Calu3 (cell line): ENCODE data around the gene OPTC. TPM values are rescaled to one million over a fixed set of nuclear protein-coding genes. Genes with fewer than 3 reads are reported as not detected.

Source experiments
- BruUV-seq: library from RNA; stranded (reverse); fragments of 400-500 nt; replicated peaks from 2 replicates; lab custom pipeline; 2021; lab: Mats Ljungman, UMichigan
- CTCF ChIA-PET: fragments of 300-600 bp; sonication (Branson Sonifier 250); formaldehyde crosslinking; loops from one replicate; lab custom pipeline; 2022; ENCODE audit warnings: antibody characterized with exemption; lab: Charles Lee
- DNase-seq: peaks from one replicate; pipeline ENCODE4 v3.0.0; 2022
- H3K27ac Mint-ChIP-seq: one replicate; pipeline ENCODE4 v1.8.0; 2022; ENCODE audit warnings: mixed read lengths; ENCODE audit not compliant: unreplicated experiment
- H3K27me3 Mint-ChIP-seq: one replicate; pipeline ENCODE4 v1.8.0; 2022; ENCODE audit warnings: mixed read lengths; ENCODE audit not compliant: unreplicated experiment
- H3K36me3 Mint-ChIP-seq: one replicate; pipeline ENCODE4 v1.8.0; 2022; ENCODE audit warnings: mild to moderate bottlenecking, moderate library complexity, mixed read lengths; ENCODE audit not compliant: insufficient read depth, unreplicated experiment
- H3K4me1 Mint-ChIP-seq: one replicate; pipeline ENCODE4 v1.8.0; 2022; ENCODE audit warnings: mild to moderate bottlenecking, low read depth, mixed read lengths; ENCODE audit not compliant: unreplicated experiment
- H3K4me3 Mint-ChIP-seq: one replicate; pipeline ENCODE4 v1.8.0; 2022; ENCODE audit warnings: mild to moderate bottlenecking, low read depth, moderate library complexity, mixed read lengths; ENCODE audit not compliant: unreplicated experiment
- H3K9me3 Mint-ChIP-seq: one replicate; pipeline ENCODE4 v1.8.0; 2022; ENCODE audit warnings: low read depth, mixed read lengths; ENCODE audit not compliant: unreplicated experiment
- CTCF ChIP-seq: fragments of 200-600 bp; IDR thresholded peaks from one replicate; pipeline ENCODE4 v1.8.0; 2022; ENCODE audit warnings: antibody characterized with exemption; ENCODE audit not compliant: unreplicated experiment
- intact Hi-C: fragments of 100-400 bp; cut with micrococcal nuclease; formaldehyde crosslinking; loops from one replicate; pipeline ENCODE4 v1.10.0; 2022; ENCODE audit not compliant: unreplicated experiment
- total RNA-seq: library from RNA; stranded (reverse); gene quantifications from 2 replicates; pipeline ENCODE4 v1.2.3, GENCODE V29; 2022

OPTC gene
- total RNA-seq, 1 experiment from 2014 or later, result not detected

- Mint-ChIP-seq H3K27me3 (peaks cover 93% of the 10 kb centered on the region), H3K4me3 (no peak overlapping the region)
Observed at GRCh38 chr1:203473781-203474305, 20.1 kb upstream of the OPTC start.

DNA sequence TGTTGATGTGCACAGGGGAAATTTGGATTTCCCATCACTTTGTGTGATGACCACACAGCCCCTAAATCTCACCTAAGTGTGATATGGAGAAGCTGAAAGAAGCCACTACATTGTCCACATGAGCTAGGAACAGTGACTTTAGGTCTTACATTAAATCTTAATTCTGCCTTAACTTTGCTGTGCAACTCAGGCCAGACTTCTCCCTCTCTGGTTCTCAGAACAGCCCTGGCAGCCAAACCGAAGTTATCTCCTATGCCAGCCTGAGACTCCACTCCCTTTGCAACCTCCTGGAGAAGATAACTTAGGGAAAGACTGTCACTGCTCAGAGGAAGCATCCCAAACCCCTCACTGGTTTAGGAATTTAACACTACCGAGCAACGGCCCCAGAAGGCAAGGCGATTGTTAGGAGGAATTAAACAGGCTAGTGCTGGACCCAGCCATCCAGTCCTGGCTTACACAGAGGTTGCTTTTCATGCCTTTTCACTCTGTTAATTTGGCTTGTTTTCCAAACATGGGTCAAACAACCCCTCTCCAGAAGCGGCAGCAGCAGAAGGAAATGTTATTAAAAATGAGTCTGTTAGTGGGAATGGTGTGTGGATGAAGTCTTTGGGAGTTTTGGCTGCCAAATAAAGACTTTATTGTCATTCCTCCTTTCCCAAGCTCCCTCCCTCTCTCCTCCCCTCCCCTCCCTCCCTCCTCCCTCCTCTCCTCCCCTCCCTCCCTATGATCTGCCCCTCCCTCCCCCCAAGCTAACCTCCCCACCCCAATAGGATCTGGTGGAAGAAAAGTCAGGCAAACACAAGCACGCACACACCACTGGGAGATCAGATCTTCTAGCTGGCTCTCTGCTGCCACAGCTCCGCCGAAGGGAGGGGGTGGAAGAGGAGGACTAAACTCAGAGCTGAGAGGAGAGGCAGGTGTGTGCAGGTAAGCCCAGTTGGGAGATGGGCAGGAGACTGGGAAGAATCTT, 18.7 kb upstream of the OPTC start, which contains the start of gene PRELP:
PRELP (plus strand) TSS at position 795 of the 970 bp plus-strand sequence. CDS start 7,379 bp downstream, outside the sequence.
- Mint-ChIP-seq H3K4me1 (peaks cover 10% of the 10 kb centered on the region), H3K27ac (no peak within 1 kb of the TSS), H3K4me3 (no peak within 1 kb of the TSS), H3K36me3 (peaks cover 3% of the 10 kb centered on the region), H3K9me3 (no peaks in the 10 kb centered on the region), H3K27me3 (peaks cover 85% of the 10 kb centered on the region)
- DNase-seq, result no peak
- intact Hi-C loops, result no loop called here
- BruUV-seq, result no TSS peak
- TF ChIP-seq CTCF, result no peak
- CTCF ChIA-PET, result interaction anchor here (0.5 to 1.5 kb wide), 4 partner anchors 11 to 133 kb away, joined by 3 to 7 read pairs (median 3); no protein-coding TSS in a partner anchor

More at GRCh38 chr1:203473781-203474305, 20.1 kb upstream of the OPTC start:
- CTCF ChIA-PET, result no interaction called here
- DNase-seq, result no peak
- H3K27ac Mint-ChIP-seq, result no peak overlapping the region
- peaks cover 5% of the 10 kb centered on the region for H3K36me3 Mint-ChIP-seq
- no peak for TF ChIP-seq CTCF
- H3K4me1 Mint-ChIP-seq, result peaks cover 9% of the 10 kb centered on the region
- H3K9me3 Mint-ChIP-seq, result no peaks in the 10 kb centered on the region
- no TSS peak for BruUV-seq
- intact Hi-C loops, result no loop called here

DNA sequence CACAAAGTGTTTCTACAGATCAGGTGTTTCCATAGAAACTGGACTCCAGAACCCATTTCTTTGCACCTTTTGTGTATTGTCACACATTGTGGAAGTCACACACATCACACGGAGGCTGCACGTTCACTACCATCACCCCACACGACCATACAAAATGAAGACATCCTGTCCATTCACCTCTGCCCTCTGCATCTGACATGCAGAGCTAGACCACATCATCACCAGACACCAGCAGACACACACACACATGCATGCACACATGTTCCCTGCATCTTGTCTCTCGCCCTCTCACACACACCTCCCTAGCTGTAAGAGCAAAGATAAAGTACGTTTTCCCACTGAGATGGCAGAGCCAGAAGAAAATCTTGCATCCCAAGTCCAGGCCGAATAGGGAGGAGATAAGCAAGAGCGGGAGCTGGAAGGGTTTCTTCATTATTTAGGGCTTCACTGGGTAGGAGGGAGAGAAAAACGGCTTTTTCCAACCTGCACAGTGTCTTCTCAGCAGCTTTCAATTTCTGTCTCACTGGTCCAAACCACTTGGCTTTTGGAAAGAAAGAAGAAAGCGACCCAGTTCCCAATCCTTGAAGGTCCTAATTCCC, 17.6 kb upstream of the OPTC start:
- no peaks in the 10 kb centered on the region for H3K9me3 Mint-ChIP-seq
- no peak for DNase-seq
- no peak overlapping the region for H3K27ac Mint-ChIP-seq
- H3K36me3 Mint-ChIP-seq, result no peaks in the 10 kb centered on the region
- peaks cover 20% of the 10 kb centered on the region for H3K4me1 Mint-ChIP-seq
- peaks cover 79% of the 10 kb centered on the region for H3K27me3 Mint-ChIP-seq
- TF ChIP-seq CTCF, result no peak
- CTCF ChIA-PET, result interaction anchor here (0.5 to 1.5 kb wide), 6 partner anchors 11 to 1700 kb away, joined by 3 to 4 read pairs (median 3); partner anchors contain the start of gene OPTC
- no peak overlapping the region for H3K4me3 Mint-ChIP-seq
- no TSS peak for BruUV-seq
- intact Hi-C loops, result no loop called here

DNA sequence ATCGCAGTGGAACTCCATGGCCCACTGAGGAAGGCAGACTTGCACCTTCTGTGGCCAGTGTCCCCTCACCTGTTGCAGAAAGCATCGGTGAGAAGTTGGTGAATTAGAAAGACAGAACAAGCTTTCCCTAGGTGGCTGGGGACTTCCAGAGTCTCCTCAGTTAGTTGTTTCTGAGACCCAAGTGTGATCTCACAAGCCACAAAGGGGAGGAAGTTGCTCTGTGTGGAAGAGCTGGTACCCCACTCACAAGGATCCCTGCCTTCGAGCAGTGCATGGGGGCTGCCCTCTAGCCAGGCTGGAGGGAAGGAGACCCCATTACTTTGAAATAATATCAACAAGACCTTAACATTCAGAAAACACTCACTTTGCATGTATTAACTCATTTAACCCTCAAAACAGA, 16.2 kb upstream of the OPTC start:
- H3K27ac Mint-ChIP-seq, result no peak overlapping the region
- BruUV-seq, result no TSS peak
- H3K4me3 Mint-ChIP-seq, result no peak overlapping the region
- H3K9me3 Mint-ChIP-seq, result no peaks in the 10 kb centered on the region
- DNase-seq, result no peak
- intact Hi-C loops, result no loop called here
- no peaks in the 10 kb centered on the region for H3K36me3 Mint-ChIP-seq
- TF ChIP-seq CTCF, result no peak
- H3K4me1 Mint-ChIP-seq, result peaks cover 20% of the 10 kb centered on the region
- peaks cover 67% of the 10 kb centered on the region for H3K27me3 Mint-ChIP-seq
- CTCF ChIA-PET, result interaction anchor here (1.2 kb wide), 1 partner anchor 135 kb away, joined by 4 read pairs; no protein-coding TSS in a partner anchor
